COLO829 (cell line): ENCODE data around the gene SLC35C1.

Experiments
- DNase-seq: peaks from one replicate; pipeline ENCODE4 v3.0.0; 2012; ENCODE audit warnings: low spot score

Gene SLC35C1

DNA sequence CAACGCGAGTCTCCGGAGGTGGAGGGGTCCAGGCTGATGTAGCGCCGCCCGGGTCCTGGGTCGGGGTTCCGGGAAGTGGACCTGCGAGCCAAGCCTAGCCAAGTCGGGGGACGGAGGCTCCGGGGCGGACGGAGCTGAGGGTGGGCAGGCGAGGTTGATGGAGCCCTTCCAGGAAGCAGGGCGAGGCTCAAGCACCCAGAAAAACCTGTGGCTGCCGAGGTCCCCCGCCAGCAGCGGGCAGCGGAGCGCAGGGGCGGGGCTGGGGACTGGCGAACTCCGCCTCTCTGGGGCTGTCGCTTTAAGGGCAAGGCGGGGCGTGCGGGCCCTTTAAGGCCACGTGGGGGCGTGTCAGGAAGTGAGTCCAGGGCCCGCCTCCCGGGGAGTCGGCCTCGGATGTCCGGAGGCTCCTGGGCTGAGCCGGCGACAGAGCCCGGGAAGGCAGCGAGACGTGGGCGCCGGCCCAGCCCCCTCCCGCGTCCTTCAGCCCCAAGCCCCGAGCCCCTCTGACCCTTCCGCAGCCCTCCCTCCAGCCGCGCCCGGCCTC, at the start of gene SLC35C1:
TSS of gene SLC35C1 (plus strand) at position 389 of the 544 bp plus-strand sequence. CDS start 653 bp downstream, outside the sequence.
- peak; percentile 91 for DNase-seq

DNA sequence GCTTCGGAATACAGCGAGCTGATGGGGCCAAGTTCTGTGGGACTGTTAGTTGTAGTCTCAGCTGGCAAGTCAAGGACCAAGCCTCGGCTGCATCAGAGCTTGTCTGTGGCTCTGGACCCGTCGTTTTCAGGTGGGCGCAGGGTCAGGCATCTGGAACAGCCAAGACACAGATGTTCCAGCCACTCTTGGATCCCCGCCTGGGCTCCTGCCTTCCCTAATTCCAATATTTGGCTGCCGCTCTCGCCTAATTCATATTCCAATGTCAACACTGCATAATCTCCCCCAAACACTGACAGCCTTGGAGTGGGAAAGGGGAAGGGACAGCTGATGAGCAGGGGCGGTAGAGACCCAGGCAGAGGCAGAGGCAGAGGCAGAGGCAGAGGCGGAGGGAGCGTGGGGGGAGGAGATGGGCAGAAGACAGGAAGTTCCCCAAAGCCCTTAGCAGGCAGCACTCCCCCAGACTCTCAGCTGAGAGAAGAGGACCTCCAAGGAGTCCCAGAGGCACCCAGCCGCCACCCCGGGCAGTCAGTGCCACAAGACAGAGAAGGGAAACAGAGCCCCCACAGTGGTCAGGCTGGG, 49.6 kb upstream of the SLC35C1 start:
- no peak for DNase-seq

DNA sequence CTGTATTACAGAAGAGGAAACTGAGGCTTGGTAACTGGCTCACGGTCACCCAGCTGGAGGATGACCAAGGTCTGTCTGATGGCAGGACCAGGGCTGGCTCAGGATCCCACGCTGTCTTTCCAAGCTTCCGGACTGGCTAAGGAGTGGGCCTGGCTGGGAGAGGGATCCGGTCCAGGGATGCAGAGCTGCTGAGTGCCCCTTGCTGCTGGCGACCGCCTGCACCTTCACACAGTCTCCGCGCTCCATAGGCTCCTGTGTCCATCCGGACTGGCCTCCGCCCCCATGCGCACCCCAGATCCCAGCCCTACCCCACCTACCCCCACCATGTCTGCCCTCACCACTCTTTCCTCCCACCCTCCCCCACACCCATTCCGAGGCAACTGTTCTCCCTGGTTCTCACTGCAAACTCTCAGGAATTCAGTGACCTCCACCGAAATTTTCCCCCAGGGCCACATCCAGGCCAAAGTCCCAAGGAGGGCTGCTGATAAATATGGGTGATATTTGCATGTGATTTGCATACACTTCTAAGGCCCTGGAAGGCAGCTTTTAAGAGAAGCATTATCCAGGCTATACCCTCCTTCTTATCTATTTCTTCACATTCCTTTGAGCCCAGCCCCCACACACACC, 48.5 kb upstream of the SLC35C1 start:
- no peak for DNase-seq

DNA sequence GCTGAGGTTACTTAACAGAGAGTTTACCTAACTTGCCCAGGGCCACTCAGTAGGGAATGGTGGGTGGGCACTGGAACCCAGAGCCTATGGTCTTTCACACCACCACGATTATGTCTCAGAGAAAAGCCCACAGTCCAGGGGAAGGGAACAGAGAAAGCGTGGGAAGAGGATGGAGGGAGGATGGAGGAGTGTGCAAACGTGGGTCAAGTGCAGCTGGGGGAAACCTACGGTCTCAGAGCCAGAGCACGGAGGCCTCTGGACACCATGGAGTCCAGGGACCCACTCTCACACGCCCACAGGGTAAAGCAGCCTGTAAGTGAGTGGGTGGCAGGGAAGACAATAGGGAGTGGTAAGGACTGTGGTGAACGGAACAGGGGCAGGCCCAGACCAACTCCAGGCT, 47.3 kb upstream of the SLC35C1 start:
- no peak for DNase-seq

DNA sequence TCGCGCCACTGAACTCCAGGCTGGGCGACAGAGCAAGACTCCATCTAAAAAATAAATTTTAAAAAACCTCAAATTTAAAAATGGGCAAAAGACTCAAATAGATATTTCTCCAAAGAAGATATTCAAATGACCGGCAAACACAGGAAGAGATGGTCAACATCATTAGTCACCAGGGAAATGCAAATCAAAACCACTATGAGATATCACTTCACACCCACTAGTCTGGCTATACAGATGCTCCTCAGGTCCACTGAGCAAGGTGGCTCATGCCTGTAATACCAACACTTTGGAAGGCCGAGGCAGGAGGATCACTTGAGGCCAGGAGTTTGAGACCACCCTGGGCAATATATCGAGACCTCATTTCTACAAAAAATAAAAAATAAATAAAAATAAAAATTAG, 43.3 kb upstream of the SLC35C1 start:
- DNase-seq: no peak

DNA sequence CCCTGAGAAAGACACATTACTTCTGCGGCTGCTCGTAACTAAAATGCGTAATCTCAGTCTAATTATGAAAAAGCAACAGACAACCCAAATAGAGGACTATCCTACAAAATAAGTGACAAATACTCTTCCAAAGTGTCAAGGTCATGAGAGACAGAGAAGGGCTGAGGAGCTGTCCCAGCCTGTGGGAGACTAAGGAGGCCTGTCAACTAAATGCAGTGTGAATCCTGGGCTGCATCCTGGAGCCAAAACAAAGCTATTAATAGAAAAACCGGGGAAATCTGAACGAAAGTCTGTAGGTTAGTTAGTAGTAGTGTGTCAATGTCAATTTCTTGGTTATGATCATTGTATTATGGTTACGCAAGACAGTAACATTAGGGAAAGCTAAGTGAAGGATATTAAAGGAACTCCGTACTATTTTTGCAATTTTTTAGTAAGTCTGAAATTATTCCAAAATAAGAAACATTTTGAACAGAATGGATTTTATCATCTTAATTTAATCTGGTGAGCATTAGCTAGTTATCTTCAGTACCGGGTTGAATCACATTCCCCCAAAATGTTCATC, 39.8 kb upstream of the SLC35C1 start:
- no peak for DNase-seq

DNA sequence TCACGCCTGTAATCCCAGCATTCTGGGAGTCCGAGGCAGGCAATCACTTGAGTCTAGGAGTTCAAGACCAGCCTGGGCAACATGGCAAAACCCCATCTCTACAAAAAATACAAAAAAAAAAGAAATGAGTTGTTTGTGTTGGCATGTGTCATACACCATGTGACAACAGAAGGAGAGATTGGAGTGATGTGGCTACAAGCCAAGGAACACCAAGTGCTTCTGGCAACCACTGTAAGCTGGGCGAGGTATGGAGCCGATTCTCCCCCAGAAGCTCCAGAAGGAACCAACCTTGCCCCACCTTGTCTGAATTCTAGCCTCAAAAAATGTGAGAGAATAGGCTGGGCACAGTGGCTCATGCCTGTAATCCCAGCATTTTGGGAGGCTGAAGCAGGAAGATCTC, 39.1 kb upstream of the SLC35C1 start:
- DNase-seq: no peak

DNA sequence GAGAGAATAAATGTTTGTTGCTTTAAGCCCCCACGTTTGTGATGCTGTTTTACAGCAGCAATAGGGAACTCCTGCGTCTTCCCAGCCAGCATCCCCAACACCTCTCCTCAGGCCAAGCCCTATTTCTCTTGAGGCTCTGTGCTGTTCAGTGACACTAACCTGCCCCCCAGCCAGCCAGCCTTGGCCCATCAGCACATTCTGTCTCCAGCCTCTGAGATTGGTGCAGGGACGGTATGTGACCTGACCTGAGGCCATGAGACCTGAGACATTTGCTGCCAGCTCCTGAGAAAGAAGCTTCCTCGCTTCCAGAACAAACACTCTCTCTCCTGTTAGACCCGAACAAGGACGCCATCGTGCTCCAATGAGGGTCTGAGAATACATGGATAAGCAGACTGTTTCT, 38.5 kb upstream of the SLC35C1 start:
- DNase-seq: no peak

DNA sequence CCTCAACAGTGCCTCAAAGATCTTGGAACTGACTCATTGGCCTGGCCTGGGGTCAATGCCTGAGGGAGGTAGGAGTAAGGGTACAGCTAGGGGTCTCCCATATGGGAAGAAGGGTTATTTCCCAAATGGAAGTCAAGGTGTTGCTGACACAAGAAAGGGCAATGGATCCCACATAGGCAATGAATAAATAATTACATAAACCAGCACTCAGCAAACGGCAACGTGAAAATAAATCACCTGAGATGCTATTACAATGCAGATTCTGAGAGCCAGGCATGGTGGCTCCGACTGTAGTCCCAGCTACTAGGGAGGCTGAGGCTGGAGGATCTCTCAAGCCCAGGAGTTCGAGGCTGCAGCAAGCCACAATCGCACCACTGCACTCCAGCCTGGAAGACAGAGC, 36.5 kb upstream of the SLC35C1 start:
- DNase-seq: no peak

DNA sequence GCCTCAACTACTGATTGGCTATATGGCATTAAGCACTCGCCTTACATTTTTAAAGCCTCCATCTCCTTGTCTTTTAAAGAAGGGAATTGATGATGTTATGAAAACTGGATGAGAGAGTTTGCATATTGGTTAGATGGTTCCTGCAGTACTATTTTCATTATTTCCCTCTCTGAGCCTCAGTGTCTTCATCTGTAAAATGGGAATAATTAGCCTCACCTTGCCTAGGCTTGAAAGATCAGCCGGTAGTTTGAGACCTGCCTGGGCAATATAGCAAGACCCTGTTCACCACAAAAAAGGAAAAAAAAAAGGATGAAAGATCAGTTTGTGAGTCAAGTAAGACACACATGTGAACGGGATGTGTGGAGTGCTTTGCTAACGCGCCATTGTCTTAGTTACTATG, 35.0 kb upstream of the SLC35C1 start:
- no peak for DNase-seq

DNA sequence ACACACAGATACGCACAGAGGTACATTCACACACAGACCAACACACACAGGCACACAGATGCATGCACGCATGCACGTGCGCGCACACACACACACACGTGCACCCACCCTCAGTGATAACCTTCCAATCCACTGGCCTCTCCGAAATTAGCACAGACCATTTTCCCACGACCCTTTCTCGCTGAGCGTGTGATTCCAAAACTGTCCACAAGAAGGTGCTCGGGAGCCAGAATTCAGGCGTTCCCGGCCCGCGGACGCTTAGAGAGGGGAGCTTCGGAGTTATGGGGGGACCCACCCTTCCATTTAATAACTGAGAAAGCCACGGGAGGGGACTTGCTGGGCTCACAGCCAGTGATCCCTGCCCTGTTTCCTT, 33.8 kb upstream of the SLC35C1 start:
- peak; percentile 47 for DNase-seq

DNA sequence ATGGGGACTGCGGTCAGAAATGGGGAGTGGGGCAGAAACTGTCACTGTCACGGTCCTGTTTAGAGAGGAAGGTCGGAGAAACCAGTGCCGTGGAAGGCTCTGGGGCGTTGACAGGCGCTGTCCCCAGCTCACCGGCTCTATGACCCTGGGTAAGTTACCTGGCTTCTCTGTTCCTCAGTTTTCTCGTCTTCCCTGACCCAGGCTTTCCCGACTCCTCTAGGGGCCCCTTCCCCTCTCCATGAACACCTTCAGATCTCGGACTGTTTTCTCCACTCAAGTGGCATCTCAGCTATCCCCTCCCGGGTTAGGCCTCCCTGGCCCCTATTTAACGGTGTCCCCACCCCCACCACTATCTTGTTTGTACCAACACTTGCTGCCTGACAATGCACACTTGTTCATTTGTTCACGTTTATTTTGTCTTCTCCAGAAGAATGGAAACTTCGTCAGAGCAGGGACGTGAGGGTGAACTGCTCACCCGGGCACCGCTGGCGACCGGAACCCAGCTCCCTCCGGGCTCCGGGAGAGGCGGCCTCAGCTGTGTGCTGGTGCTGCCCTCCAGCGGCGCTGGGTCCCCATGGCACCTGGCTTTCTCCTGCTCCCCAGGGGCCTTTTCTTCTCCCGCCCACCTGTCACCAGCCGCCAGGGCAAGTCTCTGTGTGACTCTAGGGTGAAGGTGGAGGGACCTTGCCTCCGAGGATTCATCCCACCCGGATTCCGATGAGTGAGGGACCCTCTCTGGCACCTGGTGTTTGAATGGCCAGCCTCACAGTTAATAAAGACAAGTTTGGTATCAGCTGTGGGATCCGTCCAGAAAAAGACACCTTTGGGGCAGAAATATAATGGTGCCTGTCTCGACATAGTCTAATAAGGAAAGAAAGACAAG, 33.1 kb upstream of the SLC35C1 start:
- DNase-seq: peak; percentile 89

DNA sequence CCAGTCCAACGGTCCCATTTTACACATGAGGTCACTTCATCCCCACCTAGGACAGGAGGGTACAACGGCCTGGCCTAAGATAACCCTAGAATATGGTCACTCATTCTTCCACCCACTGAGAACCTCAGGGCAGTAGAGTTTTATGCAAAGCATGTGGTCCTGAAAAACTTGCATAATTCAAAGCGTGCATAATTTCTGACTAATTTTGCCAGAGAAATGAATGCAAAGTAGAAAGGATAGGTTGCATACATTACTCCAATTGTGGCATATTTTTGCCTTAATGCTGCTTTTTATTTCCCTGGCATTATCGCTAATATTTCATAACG, 32.5 kb upstream of the SLC35C1 start:
- no peak for DNase-seq

DNA sequence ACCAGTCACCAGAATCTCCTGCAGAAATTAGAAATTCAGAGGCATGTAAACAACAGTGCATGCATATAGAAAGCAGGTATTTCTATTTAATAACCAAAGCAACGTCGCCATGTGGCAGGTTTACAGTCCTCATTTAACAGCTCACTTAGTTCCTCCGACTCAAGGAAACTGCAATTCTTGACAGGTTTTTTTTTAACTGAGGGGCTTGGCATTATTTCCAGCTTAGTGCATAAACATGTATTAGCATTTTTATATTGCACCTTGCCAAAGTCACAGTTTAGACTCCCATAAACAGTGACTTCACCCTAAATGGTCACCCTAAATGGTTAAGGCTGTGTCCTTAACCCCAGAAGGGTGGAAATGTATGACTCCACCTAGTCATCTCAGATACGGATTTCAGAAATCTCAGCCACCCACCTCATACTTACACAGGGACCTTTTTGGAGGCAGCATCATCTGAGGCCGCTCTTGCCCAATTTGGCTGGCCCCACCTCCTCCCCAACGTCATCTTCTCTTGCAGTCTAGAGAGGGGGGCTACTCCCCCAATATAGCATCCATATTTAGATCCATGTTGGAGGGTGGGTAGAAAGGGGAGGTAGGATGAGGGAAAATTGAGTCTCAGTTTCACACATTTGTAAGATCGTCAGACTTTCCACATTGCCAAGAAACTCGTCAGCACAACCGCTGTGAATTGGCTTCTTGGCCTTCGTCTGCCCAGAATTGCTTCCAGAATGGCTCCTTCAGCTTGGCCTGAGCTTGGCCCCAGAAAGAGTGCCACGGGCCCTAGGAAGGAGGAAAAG, 31.8 kb upstream of the SLC35C1 start:
- no peak for DNase-seq

DNA sequence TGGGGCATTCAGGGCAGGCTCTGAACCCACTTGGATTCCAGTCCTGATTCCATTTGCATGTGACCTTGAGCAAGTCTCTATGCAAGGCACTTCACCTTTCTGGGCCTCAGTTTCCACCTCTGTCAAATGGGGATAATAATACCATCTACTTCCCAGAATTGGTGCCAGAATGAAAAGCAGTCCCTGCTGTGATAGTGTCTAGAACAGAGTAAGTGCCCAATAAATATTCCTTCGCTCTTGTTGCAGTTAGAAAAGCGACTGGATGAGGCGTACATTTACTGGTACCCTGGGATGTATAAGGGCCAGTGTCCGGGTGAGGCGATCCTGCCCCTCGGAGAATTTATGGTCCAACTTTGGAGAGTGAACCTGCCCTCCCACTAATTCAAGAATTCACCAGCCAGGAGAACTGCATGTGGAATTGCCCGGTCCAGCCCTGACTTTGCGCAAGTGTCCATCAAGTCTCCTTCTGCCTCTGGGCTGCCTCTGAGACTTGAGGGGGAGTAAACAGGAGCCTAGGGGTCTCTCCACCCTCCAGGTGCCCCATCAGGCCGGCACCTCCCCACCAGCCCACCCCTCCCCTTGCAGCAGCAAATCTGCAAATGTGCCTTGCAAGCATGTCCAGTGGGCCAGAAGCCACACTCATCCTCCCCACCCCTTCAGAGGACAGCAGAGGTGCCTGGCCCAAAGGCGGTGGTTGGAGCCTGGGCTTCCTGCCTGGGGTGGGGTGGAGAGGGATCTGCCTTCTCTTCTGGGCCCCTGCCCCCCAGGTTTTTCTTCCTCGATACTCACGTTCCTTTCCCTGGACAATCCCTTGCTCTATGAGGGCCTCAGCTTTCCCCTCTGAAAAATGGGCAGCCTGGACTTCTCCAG, 30.9 kb upstream of the SLC35C1 start:
- no peak for DNase-seq

DNA sequence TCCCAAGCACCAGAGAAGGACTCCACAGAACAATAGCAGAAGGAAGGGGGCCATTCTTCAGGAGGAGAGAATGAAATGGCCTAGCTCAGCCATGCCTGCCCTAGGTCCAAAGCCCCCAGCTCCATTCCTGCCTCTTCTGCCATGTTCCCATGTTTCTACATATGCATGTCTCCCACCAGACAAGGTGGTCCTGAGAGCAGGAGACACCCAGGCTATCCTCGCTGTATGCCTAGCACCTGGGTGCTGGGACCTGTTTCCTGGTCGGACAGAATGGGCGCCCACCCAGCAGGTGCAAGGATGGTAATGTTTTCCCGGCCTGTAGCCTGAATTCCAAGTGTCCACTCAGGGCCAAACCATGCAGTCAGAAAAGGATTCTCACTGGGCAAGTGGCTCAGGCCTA, 30.2 kb upstream of the SLC35C1 start:
- no peak for DNase-seq

DNA sequence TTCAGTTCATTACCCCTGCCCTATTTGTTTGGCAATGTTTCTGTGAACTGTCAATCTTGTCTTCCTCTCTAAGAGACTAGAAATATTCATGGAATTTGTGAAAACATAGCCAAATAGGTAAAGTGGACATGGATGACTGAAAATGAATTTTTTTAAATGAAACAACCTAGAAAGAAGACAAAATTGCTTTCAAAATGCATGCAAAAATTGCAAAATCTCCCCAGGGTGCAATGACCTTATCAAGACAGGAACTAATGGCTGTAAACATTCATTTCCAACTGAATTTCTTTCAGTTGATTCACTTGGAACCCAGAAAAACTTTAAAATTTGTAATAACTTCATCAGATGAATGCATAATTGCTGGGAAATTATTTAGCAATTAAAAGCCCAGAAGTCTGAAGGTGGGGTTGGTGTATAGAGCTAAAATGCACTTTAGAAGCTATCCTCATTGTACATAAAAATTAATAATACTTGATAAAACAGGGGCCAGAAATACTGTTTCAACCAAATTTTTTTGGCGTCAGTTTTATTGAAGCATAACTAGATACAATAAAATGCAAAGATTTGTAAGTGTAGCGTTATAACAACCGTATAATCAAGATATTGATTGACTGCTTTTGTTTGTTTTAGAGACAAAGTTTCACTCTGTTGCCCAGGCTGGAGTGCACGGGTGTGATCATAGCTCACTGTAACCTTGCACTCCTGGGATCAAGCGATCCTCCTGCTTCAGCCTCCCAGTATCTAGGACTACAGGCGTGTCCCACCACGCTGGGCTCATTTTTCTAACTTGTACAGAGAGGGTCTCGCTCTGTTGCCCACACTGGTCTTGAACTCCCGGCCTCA, 27.6 kb upstream of the SLC35C1 start:
- DNase-seq: no peak

DNA sequence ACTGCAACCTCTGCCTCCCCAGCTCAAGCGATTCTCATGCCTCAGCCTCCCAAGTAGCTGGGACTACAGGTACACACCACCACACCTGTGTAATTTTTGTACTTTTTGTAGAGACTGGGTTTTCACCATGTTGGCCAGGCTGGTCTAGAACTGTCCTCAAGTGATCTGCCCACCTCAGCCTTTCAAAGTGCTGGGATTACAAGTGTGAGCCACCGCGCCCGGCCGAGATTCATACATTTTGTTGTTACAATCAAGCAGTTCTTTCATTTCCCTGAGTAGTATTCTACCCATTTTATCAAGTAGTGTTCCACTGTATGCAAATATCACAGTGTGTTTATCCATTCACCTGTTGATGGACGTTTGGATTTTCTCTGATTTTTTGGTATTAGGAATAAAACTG, 26.6 kb upstream of the SLC35C1 start:
- DNase-seq: no peak

DNA sequence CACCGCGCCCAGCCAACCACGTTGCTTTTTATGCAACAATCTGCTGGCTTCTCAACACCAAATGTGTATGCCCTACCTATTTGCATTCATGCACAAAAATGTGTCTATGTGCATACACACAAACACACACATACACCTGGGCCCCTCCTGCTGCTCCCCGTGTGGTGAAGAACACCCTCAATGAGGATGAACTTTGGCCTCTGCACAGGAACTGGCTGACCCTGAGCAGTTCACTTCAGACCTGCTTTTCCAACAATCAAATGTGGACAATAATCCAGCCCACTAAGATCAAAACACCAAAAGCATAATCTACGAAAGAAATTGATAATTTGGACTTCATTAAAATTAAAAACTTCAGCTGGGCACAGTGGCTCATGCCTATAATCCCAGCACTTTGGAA, 25.3 kb upstream of the SLC35C1 start:
- no peak for DNase-seq

DNA sequence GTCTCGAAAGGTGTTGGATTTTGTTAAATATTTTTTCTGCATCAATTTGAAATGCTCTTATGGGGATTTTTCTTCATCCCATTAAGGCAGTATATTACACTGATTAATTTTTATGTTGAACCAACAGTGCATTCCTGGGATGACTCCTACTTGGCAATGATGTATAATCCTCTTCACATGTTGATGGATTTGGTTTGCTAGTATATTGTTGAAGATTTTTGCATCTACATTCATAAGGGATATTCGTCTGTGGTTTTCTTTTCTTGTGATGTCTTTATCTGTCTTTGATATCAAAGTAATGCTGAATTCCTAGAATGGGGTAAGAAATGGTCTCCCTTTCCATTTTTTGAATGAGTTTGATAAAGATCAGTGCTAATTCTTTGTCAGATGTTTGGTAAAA, 18.7 kb upstream of the SLC35C1 start:
- DNase-seq: no peak
